ENCODE measurements around the gene PALLD.
"Not testable (repeated sequence)": the region's sequence is repeated elsewhere in the genome, so short reads cannot be mapped to it uniquely, and the experiment has no call there.

PALLD gene

DNA sequence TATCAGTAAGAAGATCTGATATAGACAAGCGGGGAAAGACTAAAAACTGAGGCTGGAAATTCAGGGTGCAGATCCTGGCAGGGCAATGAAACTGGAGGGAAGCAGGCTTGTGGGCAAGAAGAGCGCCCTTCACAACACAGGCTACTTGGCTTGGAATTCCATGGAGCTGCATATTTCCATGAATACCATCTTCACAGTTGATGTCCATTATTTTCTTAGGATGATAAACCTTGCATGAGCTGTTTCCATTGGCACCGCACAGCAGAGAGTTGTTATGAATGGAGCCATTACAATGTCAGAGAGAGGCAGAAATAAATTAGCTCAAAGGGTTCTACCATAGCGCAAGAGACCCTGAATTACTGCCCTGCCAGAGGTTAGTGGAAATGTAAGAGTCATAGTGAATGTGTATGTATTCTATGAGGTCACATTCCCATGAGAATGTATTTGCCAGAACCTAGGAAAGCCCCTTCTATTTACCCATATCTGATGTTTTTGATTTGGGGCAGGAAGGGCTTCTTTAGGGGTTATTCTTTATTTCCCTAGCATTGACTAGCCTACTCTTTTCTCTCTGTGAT lies 215.6 kb downstream of the PALLD start:
- no peak for DNase-seq

DNA sequence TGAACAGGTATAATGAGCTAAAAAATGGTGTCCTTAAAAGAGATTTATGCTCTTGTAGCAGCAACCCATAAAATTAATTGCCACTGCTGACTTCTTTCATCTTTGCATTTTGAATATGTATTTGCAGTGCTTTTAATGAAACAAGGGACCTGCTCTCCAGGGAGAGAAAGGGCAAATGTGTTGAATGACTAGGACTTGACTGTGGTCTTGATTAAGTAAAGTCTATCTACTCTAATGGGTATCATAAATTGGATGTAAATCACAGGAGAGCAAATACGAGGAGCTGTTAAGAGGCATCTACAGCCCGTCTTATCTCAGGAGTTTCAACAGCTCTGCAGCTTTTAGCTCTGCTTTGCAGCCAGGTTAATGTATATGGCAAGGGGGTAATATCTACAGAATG lies 216.4 kb downstream of the PALLD start:
- DNase-seq = no peak

DNA sequence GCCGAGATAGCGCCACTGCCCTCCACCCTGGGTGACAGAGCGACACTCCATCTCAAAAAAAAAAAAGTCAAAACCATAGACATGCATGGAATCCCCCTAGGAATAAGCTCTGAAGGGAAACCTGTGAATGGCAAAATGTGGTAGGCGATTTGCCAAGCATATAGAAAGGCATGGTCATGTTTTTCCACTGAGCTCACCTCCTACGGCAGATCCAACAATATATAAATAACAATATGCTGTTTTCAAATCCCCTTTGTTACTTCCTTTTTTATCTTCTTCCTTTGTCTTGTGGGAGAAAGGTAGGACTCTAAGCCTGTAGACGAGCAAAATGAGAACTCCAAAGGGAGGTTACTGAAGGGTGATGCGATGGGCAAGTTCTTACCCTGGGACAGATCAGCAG lies 219.0 kb downstream of the PALLD start:
- no peak for DNase-seq

DNA sequence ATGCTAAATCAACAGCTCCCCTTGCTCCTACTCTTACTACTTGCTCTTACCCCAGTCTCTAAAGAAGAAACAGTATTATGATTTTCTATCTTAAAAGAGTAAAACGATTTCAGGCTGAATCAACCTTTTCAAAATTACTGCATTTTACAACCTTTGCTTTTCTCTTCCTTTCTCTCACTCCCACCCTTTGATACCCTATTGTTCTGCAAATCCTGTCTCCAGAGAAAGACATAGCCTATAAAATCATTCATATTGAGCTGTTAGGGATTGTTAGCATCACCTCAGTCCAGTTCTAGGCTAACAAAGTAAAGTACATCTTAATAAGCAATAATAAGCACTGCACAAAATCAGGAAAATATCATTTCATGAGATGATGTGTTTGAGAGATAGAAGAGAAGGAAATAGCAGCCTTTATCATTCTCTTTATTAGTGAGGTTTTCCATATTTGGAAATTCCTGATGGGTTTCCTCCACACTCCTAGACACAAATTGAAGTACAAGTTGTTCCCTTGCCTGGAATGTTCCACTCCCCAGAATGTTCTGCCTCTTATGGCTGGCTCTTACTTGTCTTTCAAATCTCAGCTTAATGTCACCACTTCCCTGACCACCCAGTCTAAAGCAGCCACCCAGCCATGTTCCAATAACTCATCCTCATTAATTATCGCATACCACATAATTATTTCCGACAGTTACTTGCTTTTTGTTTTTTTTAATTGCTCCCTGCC lies 219.7 kb downstream of the PALLD start:
- DNase-seq = no peak

DNA sequence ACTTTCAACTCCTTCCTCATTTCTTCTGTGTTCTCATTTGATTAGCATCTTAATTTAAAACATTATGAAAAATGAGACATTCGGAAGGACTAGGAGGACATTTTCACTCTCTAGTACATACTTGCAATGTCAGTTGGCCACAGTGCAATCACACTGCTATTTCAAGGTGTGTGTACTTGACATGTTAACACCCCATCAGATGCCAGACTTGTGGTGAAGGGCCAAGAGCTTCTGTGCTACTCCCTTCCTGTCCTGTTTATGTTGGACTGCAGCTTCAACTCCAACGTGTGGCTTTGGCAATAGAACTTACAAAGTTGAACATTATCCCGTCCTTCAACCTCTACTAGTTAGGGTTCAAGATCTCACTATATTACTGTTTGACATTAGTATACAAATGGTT lies 221.0 kb downstream of the PALLD start:
- no peak for DNase-seq

DNA sequence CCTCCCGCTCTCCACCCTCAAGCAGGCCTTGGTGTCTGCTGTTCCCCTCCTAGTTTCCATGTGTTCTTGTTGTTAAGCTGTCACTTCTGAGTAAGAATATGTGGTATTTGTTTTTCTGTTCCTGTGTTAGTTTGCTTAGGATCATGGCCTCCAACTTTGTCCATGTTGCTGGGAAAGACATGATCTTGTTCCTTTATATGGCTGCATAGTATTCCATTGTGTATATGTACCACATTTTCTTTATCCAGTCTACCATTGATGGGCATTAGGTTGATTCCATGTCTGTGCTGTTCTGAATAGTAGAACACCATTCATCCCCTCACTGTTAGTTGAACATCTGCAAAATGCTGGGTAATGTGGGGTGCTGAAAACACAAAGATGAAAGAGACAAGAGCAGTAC lies 222.9 kb downstream of the PALLD start:
- no peak for DNase-seq

DNA sequence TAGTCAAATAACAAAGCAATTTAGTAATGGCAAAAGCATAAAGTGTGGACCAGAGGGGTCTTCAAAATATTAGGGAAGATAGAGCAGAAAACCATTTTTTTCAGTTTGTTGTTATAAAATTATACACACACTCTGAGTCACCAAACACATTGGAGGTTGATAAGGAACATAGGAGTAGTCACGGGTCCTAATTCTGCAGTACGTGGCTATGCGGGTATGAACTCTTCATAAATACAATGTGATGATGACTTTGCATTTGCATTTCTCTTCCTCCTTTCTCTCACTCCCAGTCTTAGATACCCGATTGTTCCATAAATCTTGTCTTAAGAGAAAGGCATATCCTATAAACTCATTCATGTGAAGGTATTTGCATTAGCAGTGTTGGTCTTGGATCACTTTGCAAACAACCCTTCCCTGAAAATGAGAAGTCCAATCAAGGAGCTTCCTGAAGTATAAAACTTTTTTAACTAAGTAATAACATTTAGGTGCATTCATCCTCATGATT lies 223.6 kb downstream of the PALLD start:
- DNase-seq = no peak

DNA sequence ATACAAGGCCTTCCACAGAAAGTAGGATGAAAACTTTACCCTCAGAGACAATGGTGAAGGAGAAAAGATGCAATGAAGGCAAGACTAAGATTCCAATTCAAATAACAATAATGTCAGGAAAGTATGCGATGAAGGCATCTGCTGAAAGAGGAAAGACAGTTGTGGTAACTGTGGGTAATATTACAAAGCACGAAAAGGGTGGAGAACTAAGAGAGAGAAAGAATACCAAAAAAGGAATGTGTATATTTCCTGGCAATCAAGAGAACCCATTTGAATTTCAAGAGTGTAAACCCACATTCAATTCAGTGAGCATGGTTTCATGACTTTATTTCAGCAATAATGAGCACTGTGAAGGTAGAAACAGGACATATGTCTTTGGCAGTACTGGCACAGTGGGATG lies 225.5 kb downstream of the PALLD start:
- no peak for DNase-seq

DNA sequence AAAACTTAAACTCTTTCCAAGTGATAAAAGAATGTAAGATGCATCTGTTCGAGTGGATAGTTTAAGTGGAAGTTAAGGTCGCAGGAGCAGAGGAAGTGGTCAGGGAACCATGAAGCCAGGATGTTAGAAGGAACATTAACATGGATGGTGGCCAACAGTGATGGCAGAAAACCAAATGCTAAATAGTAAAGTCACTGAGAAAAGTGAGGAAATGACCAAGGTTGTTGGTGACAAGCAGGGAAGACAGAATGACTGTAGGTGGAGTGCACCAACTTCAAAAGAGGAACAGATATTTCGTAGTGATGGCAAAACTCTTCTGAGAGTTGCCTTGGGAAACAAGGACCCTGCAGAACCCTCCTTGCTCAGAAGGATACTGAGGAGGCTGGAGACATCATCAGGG lies 226.2 kb downstream of the PALLD start:
- DNase-seq = no peak

DNA sequence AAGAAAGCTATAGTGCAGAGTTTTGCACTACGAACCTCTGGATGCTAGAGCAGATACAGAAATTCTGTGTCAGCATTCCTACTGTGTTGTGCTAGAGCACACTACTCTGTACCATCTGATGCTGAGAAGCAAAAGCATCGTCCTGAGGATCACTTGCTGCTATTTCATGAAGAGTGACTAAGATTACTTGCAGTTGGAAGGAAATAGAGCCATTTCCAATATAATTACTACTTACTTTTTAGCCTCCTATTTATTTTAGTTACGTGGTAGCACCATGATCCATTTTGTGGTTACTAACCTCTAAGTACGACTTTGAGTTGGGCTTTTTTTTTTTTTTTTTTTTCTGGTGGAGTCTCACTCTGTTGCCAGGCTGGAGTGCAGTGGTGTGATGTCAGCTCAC lies 226.7 kb downstream of the PALLD start:
- DNase-seq = no peak

DNA sequence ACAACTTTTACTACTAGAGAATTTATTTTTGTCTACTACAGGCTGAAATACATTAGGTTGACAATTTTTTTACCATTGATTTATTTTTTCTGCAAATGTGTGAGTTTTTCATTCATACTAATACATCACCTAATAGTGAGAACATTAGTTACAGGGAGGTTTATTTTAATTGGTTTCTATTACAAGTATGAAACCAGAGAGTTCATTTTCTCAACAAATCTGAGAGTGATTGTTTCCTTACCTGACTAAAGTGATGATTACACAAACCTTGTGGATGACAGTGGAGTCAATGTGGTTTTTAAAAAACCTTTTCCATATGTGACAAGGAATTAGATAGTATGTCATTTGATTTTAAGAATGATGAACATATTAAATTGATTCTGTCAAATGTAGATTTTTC lies 227.4 kb downstream of the PALLD start:
- DNase-seq = no peak

DNA sequence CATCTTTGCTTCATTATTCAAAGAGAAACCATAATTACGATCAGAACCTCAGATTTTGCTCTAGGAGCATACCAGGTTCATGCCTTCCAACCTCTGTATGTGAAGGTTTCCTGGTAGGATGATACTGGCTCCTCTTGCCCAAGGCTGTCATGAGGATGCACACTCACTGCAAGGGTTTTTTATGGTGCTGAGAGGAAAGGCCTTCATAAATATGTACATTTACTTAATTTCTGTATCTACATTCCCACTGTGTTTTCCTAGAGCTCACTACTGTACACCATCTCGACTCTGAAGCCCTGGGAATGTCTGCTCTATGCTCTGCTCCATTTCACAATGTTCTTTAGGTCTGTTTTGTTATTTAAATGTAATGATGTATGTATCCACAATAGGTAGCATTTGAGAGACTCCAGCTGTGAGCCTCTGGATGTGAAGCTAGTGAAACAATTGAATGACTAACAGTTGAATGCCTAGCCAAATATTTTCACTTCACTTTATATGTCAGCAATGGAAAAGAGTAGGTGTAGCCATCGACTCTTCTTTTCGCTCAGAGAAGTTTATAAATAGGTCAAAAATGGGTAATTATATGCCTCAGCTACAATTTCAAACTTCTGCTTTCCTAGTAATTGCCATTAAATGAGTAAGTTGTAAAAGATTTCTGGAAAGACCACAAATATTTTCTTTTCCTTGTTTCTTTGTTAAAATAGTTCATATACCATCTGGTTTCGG lies 228.0 kb downstream of the PALLD start:
- no peak for DNase-seq

DNA sequence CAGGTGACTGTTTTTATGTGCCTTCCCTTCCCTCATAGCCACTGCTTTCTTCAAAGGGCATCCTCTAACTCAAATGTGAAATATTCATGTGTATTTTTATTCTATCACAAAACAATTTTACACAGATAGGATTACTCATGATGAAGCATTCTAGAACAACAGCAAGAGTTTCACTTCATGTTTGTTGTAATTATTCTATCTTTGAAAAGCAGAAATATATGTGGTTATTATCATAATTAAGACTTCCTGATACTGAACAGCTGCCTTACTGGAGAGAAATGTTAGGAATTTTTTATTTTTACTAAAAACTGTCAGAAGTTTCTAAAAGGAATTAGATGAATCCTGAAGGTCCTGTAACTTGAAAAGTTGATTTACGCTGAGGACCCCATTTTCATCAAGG lies 229.1 kb downstream of the PALLD start:
- DNase-seq = no peak

DNA sequence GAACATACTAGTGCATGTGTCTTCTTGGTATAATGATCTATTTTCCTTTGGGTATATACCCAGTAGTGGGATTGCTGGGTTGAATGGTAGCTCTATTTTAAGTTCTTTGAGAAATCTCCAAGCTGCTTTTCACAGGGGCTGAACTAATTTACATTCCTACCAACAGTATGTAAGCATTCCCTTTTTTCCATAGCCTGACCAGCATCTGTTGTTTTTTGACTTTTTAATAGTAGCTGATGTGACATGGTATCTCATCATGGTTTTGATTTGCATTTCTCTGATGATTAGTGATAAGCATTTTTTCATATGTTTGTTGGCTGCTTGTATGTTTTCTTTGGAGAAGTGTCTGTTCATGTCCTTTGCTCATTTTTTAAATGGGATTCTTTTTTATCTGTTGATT lies 230.3 kb downstream of the PALLD start:
- not testable (repeated sequence) for DNase-seq

DNA sequence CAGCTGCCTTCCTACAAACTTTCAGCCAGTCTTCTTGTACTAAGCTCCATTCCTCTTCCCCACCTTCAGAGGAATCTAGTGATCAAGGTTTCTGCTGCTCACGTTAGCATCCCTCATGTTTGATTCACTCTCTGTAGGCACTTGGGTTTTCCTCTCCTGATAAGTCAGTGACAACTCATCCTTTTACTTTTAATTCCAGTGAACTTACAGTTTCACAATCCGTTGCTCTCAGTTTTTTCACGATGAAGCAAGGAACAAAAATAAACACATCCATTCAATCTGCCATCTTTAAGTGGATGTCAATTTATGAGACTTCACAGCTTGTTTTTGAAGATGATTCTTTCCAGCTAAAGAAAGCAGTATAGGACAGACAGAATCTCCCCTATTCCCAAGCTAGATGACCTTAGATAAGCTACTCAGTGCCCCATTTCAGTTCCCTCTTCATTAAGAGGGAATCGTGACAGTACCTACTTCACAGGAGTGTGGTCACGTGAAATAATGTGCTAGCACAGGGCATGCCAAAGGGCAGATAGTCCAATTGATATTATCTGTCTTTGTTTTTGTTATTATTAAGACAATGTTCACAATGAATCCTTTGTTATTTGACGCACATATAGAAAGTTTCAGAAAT lies 234.3 kb downstream of the PALLD start:
- DNase-seq = no peak

DNA sequence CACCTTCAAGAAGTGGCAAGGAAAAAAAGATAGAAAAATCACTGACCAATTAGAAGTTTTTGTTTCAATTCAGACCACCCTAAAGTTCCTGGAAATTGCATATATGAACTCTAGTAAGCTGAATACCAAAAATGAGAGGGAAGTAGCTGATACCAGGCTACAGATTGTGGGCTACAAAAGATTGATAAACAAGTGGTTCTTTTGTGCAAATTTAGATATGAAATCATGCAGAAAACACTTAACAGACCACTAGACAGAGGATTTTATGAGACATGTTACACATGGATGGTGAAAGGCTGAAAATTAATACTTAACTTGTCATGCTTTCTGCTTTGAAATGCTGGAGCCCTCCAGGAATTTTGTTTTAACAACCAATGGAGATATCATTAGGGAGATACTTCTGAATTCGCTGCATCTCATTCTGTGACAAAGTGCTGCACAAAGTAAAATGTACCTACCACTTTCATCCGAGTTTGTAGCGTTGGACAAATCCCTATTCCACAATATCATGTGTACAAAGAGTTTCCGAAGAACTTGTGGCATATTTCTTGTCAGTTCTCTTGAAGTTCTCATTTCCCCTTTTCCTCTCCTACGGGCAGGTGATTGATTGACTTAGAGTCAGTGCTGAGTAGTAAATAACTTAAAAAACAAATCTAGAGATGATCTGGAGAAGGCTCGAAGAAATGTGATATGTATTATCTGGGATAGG lies 235.0 kb downstream of the PALLD start:
- DNase-seq = no peak

DNA sequence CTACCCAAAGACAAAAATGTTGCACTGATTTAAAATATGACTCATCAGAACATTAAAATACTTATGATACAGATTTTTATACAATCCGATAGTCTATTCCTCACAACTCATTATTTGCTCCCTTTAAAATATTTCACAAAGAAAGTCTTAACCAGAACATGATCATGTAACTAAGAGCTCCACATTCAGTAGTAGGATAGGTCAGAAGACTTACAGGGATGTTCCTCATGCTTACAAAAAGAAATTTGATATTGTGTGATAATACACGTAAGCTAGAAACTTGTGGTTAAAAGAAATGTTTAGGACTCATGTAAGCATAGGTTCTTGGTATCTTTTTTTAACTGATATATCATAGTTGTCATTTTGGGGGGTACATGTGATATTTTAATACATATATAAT lies 235.9 kb downstream of the PALLD start:
- no peak for DNase-seq

DNA sequence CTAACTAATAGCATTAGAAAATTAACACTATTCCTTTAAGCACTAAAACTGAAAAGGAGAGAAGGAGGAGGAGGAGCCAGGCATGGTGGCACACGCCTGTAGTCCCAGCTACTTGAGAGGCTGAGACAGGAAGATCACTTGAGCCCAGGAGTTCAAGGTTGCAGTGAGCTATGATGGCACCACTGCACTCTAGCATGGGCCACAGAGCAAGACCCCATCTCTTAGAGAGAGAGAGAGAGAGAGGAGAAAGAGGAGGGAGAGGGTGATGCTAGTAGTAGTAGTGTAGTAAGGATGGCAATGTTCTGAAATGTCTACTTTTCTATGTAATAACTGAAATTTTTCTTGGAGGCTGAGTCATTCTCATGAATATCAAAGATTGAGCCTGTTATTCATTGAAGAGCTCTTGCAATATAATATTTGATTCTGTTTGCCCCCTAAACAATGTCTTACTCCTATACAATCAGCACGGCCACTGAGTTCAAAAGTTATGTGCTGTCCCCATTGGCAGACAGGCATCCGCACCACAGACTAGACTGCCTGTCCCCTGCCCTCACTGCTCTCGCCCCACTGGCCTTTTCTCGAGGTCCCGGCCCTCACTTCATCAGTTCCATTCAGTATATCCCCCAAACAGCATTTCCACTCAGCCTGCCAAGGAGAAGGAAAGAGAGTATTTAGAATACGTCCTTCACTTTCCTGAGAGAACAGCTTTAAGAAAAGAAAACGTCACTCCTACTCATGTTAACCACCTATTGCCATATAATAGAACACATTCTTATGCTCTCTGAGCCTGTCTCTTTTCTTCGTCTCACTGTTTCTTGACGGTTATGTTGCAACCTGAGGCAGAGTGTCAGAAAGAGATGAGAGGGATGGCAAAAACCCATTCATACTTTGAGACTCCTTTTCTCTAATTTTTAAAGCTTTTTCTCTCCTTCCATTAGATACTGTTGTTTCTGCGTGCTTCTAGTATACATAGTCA lies 238.1 kb downstream of the PALLD start:
- DNase-seq = no peak

DNA sequence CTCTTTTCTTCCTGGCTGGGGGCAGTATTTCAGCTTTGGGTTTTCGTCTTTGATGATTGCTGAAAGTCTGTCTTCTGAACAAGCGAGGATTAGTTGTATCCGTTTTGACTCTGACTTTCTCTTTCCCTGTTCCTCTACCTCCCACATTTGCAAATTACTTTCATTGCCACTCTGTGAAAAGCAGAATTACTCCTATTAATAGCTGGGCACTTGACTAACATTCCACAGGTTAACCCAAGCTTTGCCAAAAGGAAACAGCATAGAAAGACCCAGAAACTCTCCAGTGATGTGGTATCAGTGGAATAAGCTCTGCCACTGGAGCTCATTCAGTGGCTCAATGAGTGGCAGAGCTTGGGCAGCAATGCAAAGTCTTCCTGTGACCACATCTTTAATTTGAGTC lies 238.9 kb downstream of the PALLD start:
- DNase-seq = no peak

DNA sequence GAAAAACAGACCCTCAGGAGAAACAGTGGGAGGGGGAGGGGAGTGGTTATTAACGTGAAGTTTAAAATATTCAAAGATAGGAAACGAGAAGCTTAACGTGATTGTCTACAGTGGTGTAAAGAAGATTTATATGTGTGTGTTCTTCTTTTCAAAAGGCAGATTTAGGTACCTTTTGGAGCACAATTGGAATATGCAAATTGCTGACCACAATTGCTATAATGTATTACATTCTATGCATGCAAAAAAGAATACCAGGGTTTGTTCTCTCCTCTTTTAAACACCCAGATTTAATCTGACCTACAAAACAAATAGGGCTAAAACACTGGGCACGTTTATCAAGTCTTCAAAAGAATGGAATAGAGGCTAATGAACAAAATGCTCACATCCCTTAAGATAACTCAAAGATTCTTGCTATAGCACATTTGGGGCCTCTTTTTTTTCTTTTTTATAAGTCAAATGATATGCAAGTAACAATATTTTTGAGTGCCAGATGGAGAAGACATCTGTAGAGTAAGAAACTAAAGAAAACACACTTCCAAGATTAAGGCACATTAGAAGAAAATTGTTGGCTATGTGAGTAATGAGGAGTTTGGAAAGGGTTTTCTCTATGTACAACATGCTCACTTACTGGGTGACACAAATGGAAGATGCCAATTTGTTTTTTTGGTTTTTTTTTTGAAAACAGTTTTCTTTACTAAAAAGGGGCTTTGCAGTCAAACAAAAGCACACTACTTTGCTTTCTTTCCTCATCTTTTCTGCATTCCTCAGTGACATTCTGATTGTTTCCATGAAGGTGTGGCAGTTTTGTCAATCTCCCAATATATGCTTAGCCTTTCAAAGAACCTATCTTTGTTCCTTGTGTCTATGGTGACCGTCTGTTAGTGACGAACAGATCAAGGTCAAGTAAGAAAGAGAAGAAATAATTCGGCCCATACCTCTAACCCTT lies 240.3 kb downstream of the PALLD start:
- DNase-seq = no peak

DNA sequence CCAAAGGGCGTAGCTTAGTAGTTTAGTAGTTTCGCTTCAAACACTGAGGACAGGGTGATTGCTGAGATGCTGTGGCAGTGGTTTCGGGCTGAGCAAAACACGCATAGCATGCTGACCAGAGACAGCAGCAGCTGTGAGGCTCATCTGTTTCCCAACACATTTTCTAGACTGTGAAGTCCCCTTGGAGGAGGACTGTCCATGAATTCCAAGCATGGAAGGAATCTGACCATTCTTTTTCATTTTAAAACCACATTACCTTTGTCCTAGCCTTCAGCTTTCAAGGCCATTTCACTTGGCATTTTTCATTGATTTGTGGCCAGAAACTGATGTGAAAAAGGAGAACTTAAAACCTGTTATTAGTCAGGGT lies 240.9 kb downstream of the PALLD start:
- DNase-seq = no peak

All from central memory CD4-positive, alpha-beta T cell (primary cell).